ENCODE data around the gene DHH.

DHH gene

GRCh38 chr12:49092816-49093406, 1.7 kb downstream of the DHH start:
- TF ChIP-seq CTCF (conservative IDR thresholded peaks at IDR 0.05) = no peak
- no peak overlapping the region for H3K27ac ChIP-seq

- TF ChIP-seq CTCF (conservative IDR thresholded peaks at IDR 0.05) = peak; percentile 57
- H3K27ac ChIP-seq = no peak overlapping the region
Observed at GRCh38 chr12:49092086-49092815, 2.4 kb downstream of the DHH start.

- no peak for TF ChIP-seq CTCF (conservative IDR thresholded peaks at IDR 0.05)
Observed at GRCh38 chr12:49091836-49092085, 2.8 kb downstream of the DHH start.

GRCh38 chr12:49091056-49091835, 3.4 kb downstream of the DHH start:
- no peak overlapping the region for H3K27ac ChIP-seq
- no peak for TF ChIP-seq CTCF (conservative IDR thresholded peaks at IDR 0.05)

More at GRCh38 chr12:49091836-49092085, 2.8 kb downstream of the DHH start:
- H3K27ac ChIP-seq = no peak overlapping the region

GRCh38 chr12:49089821-49090773, 4.5 kb downstream of the DHH start:
- TF ChIP-seq CTCF (conservative IDR thresholded peaks at IDR 0.05) = peak; percentile 56
- no peak overlapping the region for H3K27ac ChIP-seq

- no peak for TF ChIP-seq CTCF (conservative IDR thresholded peaks at IDR 0.05)
- H3K27ac ChIP-seq = no peak overlapping the region
Observed at GRCh38 chr12:49088932-49089330, 5.7 kb downstream of the DHH start.
